KMS-11 (cell line): ENCODE results near the gene SERP2.

Source experiments
- H2AFZ ChIP-seq: fragments of 200-600 bp; sonication (generic); 2 replicates; pipeline ENCODE4 v1.6.1; 2016; ENCODE audit warnings: antibody characterized with exemption, mixed run types, low read depth
- H3K27ac ChIP-seq: fragments of 200-600 bp; sonication (generic); 2 replicates; pipeline ENCODE4 v1.6.1; 2016; ENCODE audit warnings: mild to moderate bottlenecking, mixed run types
- H3K27me3 ChIP-seq: fragments of 200-600 bp; sonication (generic); 2 replicates; pipeline ENCODE4 v1.6.1; 2017; ENCODE audit warnings: mild to moderate bottlenecking, low read depth, mixed run types, moderate library complexity; ENCODE audit not compliant: insufficient read depth
- H3K36me3 ChIP-seq: fragments of 200-600 bp; sonication (generic); 2 replicates; pipeline ENCODE4 v1.6.1; 2017; ENCODE audit warnings: mild to moderate bottlenecking, mixed run types; ENCODE audit not compliant: insufficient read depth
- H3K4me1 ChIP-seq: fragments of 200-600 bp; sonication (generic); 2 replicates; pipeline ENCODE4 v1.6.1; 2016; ENCODE audit warnings: mild to moderate bottlenecking, low read depth, mixed run types; ENCODE audit not compliant: poor library complexity, severe bottlenecking
- H3K4me2 ChIP-seq: fragments of 200-600 bp; sonication (generic); 2 replicates; pipeline ENCODE4 v1.7.0; 2016; ENCODE audit warnings: mild to moderate bottlenecking, mixed run types
- H3K4me3 ChIP-seq: fragments of 200-600 bp; sonication (generic); IDR thresholded peaks from 2 replicates; pipeline ENCODE4 v1.6.1; 2017; ENCODE audit warnings: low read depth, low read length, mixed read lengths; ENCODE audit not compliant: insufficient read depth
- H3K79me2 ChIP-seq: fragments of 200-600 bp; sonication (generic); 2 replicates; pipeline ENCODE4 v1.6.1; 2016; ENCODE audit warnings: low read depth, mixed run types; ENCODE audit not compliant: insufficient read depth
- H3K9ac ChIP-seq: fragments of 200-600 bp; sonication (generic); 2 replicates; pipeline ENCODE4 v1.6.1; 2016; ENCODE audit warnings: mild to moderate bottlenecking, mixed run types
- H4K20me1 ChIP-seq: fragments of 200-600 bp; sonication (generic); 2 replicates; pipeline ENCODE4 v1.6.1; 2016; ENCODE audit warnings: mild to moderate bottlenecking, mixed run types; ENCODE audit not compliant: insufficient read depth
- CTCF ChIP-seq: fragments of 200-600 bp; sonication (generic); conservative IDR thresholded peaks from 2 replicates; pipeline ENCODE4 v1.6.1; 2017; ENCODE audit warnings: low read depth, mild to moderate bottlenecking, antibody characterized with exemption, low read length, moderate library complexity, mixed read lengths

SERP2 gene

GRCh38 chr13:44385401-44385800 is 11.8 kb downstream of the SERP2 start:
- H3K4me2 ChIP-seq = no peak overlapping the region
- H3K9ac ChIP-seq = no peak overlapping the region
- H2AFZ ChIP-seq = no peak overlapping the region
- H3K79me2 ChIP-seq = no peaks in the 10 kb centered on the region
- H3K36me3 ChIP-seq = no peaks in the 10 kb centered on the region
- TF ChIP-seq CTCF = no peak
- no peak overlapping the region for H3K27ac ChIP-seq
- no peaks in the 10 kb centered on the region for H3K4me1 ChIP-seq
- H3K4me3 ChIP-seq = no peak overlapping the region
- H3K27me3 ChIP-seq = no peaks in the 10 kb centered on the region
- H4K20me1 ChIP-seq = no peaks in the 10 kb centered on the region

DNA sequence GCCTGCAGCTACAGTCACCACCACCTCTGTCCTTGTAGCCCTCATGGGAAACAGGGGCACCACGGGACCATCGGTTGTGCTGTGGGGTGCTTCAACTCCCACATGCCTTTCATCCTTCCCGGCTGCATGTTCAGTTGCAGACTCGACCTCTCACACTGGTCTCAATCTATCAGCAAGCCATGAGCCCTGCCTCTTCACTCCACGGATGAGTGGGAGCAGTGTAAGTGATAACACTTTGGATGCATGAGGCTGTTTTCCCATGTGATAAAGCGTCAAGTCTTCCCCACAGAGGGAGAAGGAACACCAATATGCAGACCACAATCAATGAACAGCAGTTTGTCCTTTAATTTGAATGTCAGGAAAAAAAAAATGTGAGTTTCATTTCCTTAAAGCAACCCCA is 12.2 kb downstream of the SERP2 start:
- H3K4me2 ChIP-seq = no peak overlapping the region
- no peak for TF ChIP-seq CTCF

GRCh38 chr13:44386913-44387556 is 13.4 kb downstream of the SERP2 start:
- no peak for TF ChIP-seq CTCF
- Histone ChIP-seq H3K27ac (no peak overlapping the region), H3K36me3 (no peaks in the 10 kb centered on the region), H3K4me3 (no peak overlapping the region), H4K20me1 (no peaks in the 10 kb centered on the region), H3K9ac (no peak overlapping the region), H3K79me2 (no peaks in the 10 kb centered on the region), H2AFZ (no peak overlapping the region), H3K27me3 (no peaks in the 10 kb centered on the region), H3K4me2 (no peak overlapping the region), H3K4me1 (no peaks in the 10 kb centered on the region)

More for the DNA sequence above, 12.2 kb downstream of the SERP2 start:
- Histone ChIP-seq H2AFZ (no peak overlapping the region), H3K79me2 (no peaks in the 10 kb centered on the region), H3K27me3 (no peaks in the 10 kb centered on the region), H3K4me1 (no peaks in the 10 kb centered on the region), H4K20me1 (no peaks in the 10 kb centered on the region), H3K27ac (no peak overlapping the region), H3K4me3 (no peak overlapping the region), H3K9ac (no peak overlapping the region), H3K36me3 (no peaks in the 10 kb centered on the region)

GRCh38 chr13:44388427-44389059 is 14.9 kb downstream of the SERP2 start:
- Histone ChIP-seq H3K4me3 (no peak overlapping the region), H4K20me1 (no peaks in the 10 kb centered on the region), H3K4me1 (no peaks in the 10 kb centered on the region), H3K27ac (no peak overlapping the region), H3K79me2 (no peaks in the 10 kb centered on the region), H3K4me2 (no peak overlapping the region), H3K27me3 (no peaks in the 10 kb centered on the region), H3K9ac (no peak overlapping the region), H3K36me3 (no peaks in the 10 kb centered on the region), H2AFZ (no peak overlapping the region)
- no peak for TF ChIP-seq CTCF
